ENCODE data around the gene RIPOR3. TPM values are rescaled to one million over a fixed set of nuclear protein-coding genes. Genes with fewer than 3 reads are reported as not detected.
A peak's percentile ranks its signal among the peaks of the same experiment; 100 is the strongest.

Gene RIPOR3
- total and polyA plus RNA-seq, 9 of the 15 experiments (the other 6 are each of a cell fraction or from before 2014, with no cell fraction given): 3.3 to 62.7 (median 21.4) TPM

- TF ChIP-seq, protein P1, sequence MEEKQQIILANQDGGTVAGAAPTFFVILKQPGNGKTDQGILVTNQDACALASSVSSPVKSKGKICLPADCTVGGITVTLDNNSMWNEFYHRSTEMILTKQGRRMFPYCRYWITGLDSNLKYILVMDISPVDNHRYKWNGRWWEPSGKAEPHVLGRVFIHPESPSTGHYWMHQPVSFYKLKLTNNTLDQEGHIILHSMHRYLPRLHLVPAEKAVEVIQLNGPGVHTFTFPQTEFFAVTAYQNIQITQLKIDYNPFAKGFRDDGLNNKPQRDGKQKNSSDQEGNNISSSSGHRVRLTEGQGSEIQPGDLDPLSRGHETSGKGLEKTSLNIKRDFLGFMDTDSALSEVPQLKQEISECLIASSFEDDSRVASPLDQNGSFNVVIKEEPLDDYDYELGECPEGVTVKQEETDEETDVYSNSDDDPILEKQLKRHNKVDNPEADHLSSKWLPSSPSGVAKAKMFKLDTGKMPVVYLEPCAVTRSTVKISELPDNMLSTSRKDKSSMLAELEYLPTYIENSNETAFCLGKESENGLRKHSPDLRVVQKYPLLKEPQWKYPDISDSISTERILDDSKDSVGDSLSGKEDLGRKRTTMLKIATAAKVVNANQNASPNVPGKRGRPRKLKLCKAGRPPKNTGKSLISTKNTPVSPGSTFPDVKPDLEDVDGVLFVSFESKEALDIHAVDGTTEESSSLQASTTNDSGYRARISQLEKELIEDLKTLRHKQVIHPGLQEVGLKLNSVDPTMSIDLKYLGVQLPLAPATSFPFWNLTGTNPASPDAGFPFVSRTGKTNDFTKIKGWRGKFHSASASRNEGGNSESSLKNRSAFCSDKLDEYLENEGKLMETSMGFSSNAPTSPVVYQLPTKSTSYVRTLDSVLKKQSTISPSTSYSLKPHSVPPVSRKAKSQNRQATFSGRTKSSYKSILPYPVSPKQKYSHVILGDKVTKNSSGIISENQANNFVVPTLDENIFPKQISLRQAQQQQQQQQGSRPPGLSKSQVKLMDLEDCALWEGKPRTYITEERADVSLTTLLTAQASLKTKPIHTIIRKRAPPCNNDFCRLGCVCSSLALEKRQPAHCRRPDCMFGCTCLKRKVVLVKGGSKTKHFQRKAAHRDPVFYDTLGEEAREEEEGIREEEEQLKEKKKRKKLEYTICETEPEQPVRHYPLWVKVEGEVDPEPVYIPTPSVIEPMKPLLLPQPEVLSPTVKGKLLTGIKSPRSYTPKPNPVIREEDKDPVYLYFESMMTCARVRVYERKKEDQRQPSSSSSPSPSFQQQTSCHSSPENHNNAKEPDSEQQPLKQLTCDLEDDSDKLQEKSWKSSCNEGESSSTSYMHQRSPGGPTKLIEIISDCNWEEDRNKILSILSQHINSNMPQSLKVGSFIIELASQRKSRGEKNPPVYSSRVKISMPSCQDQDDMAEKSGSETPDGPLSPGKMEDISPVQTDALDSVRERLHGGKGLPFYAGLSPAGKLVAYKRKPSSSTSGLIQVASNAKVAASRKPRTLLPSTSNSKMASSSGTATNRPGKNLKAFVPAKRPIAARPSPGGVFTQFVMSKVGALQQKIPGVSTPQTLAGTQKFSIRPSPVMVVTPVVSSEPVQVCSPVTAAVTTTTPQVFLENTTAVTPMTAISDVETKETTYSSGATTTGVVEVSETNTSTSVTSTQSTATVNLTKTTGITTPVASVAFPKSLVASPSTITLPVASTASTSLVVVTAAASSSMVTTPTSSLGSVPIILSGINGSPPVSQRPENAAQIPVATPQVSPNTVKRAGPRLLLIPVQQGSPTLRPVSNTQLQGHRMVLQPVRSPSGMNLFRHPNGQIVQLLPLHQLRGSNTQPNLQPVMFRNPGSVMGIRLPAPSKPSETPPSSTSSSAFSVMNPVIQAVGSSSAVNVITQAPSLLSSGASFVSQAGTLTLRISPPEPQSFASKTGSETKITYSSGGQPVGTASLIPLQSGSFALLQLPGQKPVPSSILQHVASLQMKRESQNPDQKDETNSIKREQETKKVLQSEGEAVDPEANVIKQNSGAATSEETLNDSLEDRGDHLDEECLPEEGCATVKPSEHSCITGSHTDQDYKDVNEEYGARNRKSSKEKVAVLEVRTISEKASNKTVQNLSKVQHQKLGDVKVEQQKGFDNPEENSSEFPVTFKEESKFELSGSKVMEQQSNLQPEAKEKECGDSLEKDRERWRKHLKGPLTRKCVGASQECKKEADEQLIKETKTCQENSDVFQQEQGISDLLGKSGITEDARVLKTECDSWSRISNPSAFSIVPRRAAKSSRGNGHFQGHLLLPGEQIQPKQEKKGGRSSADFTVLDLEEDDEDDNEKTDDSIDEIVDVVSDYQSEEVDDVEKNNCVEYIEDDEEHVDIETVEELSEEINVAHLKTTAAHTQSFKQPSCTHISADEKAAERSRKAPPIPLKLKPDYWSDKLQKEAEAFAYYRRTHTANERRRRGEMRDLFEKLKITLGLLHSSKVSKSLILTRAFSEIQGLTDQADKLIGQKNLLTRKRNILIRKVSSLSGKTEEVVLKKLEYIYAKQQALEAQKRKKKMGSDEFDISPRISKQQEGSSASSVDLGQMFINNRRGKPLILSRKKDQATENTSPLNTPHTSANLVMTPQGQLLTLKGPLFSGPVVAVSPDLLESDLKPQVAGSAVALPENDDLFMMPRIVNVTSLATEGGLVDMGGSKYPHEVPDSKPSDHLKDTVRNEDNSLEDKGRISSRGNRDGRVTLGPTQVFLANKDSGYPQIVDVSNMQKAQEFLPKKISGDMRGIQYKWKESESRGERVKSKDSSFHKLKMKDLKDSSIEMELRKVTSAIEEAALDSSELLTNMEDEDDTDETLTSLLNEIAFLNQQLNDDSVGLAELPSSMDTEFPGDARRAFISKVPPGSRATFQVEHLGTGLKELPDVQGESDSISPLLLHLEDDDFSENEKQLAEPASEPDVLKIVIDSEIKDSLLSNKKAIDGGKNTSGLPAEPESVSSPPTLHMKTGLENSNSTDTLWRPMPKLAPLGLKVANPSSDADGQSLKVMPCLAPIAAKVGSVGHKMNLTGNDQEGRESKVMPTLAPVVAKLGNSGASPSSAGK (IDR thresholded peaks at IDR 0.05): no peak
- TF ChIP-seq ZBTB7A (IDR thresholded peaks at IDR 0.05; ENCODE audit: borderline replicate concordance, control insufficient read depth, low read depth, low read length) (no peak), GATA2 (CRISPR knock-in tag; IDR thresholded peaks at IDR 0.05) (no peak), ZNF699 (CRISPR knock-in tag; IDR thresholded peaks at IDR 0.05; ENCODE audit: insufficient replicate concordance) (no peak), ZNF324 (CRISPR knock-in tag; IDR thresholded peaks at IDR 0.05) (no peak), KDM5B (IDR thresholded peaks at IDR 0.05; ENCODE audit: insufficient replicate concordance, low read depth, low read length) (no peak), ARID1B (IDR thresholded peaks at IDR 0.05) (no peak), RBFOX2 (IDR thresholded peaks at IDR 0.05; ENCODE audit: low read depth, low read length) (no peak), GABPA (tag; conservative IDR thresholded peaks at IDR 0.05; ENCODE audit: low read depth) (0 out of 2 replicates have a peak, but pooled peaks have one; percentile 9)
- TF ChIP-seq, protein P2, sequence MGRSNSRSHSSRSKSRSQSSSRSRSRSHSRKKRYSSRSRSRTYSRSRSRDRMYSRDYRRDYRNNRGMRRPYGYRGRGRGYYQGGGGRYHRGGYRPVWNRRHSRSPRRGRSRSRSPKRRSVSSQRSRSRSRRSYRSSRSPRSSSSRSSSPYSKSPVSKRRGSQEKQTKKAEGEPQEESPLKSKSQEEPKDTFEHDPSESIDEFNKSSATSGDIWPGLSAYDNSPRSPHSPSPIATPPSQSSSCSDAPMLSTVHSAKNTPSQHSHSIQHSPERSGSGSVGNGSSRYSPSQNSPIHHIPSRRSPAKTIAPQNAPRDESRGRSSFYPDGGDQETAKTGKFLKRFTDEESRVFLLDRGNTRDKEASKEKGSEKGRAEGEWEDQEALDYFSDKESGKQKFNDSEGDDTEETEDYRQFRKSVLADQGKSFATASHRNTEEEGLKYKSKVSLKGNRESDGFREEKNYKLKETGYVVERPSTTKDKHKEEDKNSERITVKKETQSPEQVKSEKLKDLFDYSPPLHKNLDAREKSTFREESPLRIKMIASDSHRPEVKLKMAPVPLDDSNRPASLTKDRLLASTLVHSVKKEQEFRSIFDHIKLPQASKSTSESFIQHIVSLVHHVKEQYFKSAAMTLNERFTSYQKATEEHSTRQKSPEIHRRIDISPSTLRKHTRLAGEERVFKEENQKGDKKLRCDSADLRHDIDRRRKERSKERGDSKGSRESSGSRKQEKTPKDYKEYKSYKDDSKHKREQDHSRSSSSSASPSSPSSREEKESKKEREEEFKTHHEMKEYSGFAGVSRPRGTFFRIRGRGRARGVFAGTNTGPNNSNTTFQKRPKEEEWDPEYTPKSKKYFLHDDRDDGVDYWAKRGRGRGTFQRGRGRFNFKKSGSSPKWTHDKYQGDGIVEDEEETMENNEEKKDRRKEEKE (IDR thresholded peaks at IDR 0.05; ENCODE audit: borderline replicate concordance in 1 of 2, control insufficient read depth in 1 of 2, low read depth in 2 of 2, low read length in 1 of 2): no peak
Observed at GRCh38 chr20:50710492-50711063, 19.2 kb upstream of the RIPOR3 start (continued).

Measured in K562 (cell line).